SH-SY5Y (cell line): Measurements from ENCODE around the gene TRIM26.

Experiments
- GATA2 ChIP-seq: IDR thresholded peaks from 2 replicates; pipeline ENCODE4 v1.6.1; 2011; ENCODE audit warnings: mild to moderate bottlenecking, low read depth, low read length
- GATA3 ChIP-seq: IDR thresholded peaks from 2 replicates; pipeline ENCODE4 v1.6.1; 2011; ENCODE audit warnings: low read depth, mild to moderate bottlenecking, low read length, moderate library complexity

GRCh38 chr6:30151580-30151979 lies 61.6 kb downstream of the TRIM26 start:
- TF ChIP-seq GATA2 (no peak), GATA3 (no peak)
